Midbrain (tissue), 1 donor: ENCODE data around the gene DCAF8.

Experiments used
- DNase-seq: peaks from one replicate; lab custom pipeline; 2025; lab: John Stamatoyannopoulos, UW

DCAF8 gene

GRCh38 chr1:160261556-160261892, 825 bp downstream of the DCAF8 start:
- DNase-seq = peak; percentile 48

GRCh38 chr1:160260406-160261382, 1.7 kb downstream of the DCAF8 start:
- DNase-seq = no peak

GRCh38 chr1:160258177-160258798, 4.1 kb downstream of the DCAF8 start:
- DNase-seq = no peak

- peak; percentile 8 for DNase-seq
These were observed 4.8 kb downstream of the DCAF8 start for GRCh38 chr1:160257411-160258015.

- DNase-seq = no peak
These were observed 5.8 kb downstream of the DCAF8 start for GRCh38 chr1:160256396-160257046.

- no peak for DNase-seq
These were observed 6.5 kb downstream of the DCAF8 start for GRCh38 chr1:160255781-160256300.

- DNase-seq = peak; percentile 92
These were observed 10.4 kb downstream of the DCAF8 start for GRCh38 chr1:160251687-160252526.

GRCh38 chr1:160251011-160251410, 11.3 kb downstream of the DCAF8 start:
- DNase-seq = no peak

GRCh38 chr1:160247053-160247452, 15.3 kb downstream of the DCAF8 start:
- no peak for DNase-seq

GRCh38 chr1:160245434-160245833, 16.9 kb downstream of the DCAF8 start:
- no peak for DNase-seq

- DNase-seq = no peak
These were observed 18.1 kb downstream of the DCAF8 start for GRCh38 chr1:160244209-160244608.

- DNase-seq = no peak
These were observed 18.6 kb downstream of the DCAF8 start for GRCh38 chr1:160243767-160244166.

GRCh38 chr1:160239582-160240299, 22.6 kb downstream of the DCAF8 start:
- DNase-seq = no peak

GRCh38 chr1:160238408-160238807, 23.9 kb downstream of the DCAF8 start:
- DNase-seq = no peak

GRCh38 chr1:160237558-160237957, 24.8 kb downstream of the DCAF8 start:
- DNase-seq = no peak

- DNase-seq = no peak
These were observed 25.5 kb downstream of the DCAF8 start for GRCh38 chr1:160236806-160237205.

GRCh38 chr1:160232911-160233310, 29.4 kb downstream of the DCAF8 start:
- no peak for DNase-seq

GRCh38 chr1:160228431-160228830, 33.9 kb downstream of the DCAF8 start:
- DNase-seq = no peak

- DNase-seq = no peak
These were observed 34.8 kb downstream of the DCAF8 start for GRCh38 chr1:160227561-160227960.

- no peak for DNase-seq
These were observed 35.3 kb downstream of the DCAF8 start for GRCh38 chr1:160227034-160227433.

- DNase-seq = no peak
These were observed 35.7 kb downstream of the DCAF8 start for GRCh38 chr1:160226623-160227022.
